Parathyroid adenoma (tissue), 2 donors: Measurements from ENCODE around the gene ARHGAP4.

Source experiments
- H2AFZ ChIP-seq: fragments of 300-600 bp; sonication (generic); one replicate; pipeline ENCODE4 v1.7.0; 2017; ENCODE audit warnings: antibody characterized with exemption, mild to moderate bottlenecking
- H3K27ac ChIP-seq: fragments of 300-600 bp; sonication (generic); one replicate; pipeline ENCODE4 v1.7.0; 2017
- H3K27me3 ChIP-seq: fragments of 300-600 bp; sonication (generic); one replicate; pipeline ENCODE4 v1.7.0; 2017; ENCODE audit warnings: low read length; ENCODE audit not compliant: control insufficient read depth, insufficient read depth
- H3K36me3 ChIP-seq: fragments of 300-600 bp; sonication (generic); one replicate; pipeline ENCODE4 v1.7.0; 2017; ENCODE audit warnings: low read length; ENCODE audit not compliant: control insufficient read depth, insufficient read depth
- H3K4me1 ChIP-seq: fragments of 300-600 bp; sonication (generic); one replicate; pipeline ENCODE4 v1.7.0; 2017; ENCODE audit warnings: control low read depth
- H3K4me2 ChIP-seq: fragments of 300-600 bp; sonication (generic); one replicate; pipeline ENCODE4 v1.7.0; 2017; ENCODE audit warnings: low read length
- H3K4me3 ChIP-seq: fragments of 300-600 bp; sonication (generic); one replicate; pipeline ENCODE4 v1.7.0; 2017; ENCODE audit warnings: low read depth, low read length
- H3K79me2 ChIP-seq: fragments of 300-600 bp; sonication (generic); one replicate; pipeline ENCODE4 v1.7.0; 2017; ENCODE audit warnings: control low read depth
- H3K9ac ChIP-seq: fragments of 300-600 bp; sonication (generic); one replicate; pipeline ENCODE4 v1.7.0; 2017; ENCODE audit warnings: mild to moderate bottlenecking
- H3K9me3 ChIP-seq: fragments of 300-600 bp; sonication (generic); one replicate; pipeline ENCODE4 v1.7.0; 2017; ENCODE audit warnings: low read length; ENCODE audit not compliant: control insufficient read depth
- TF ChIP-seq, protein P1 (sequence below): fragments of 300-600 bp; sonication (generic); IDR thresholded peaks from one replicate; pipeline ENCODE4 v1.7.0; 2017; ENCODE audit warnings: antibody characterized with exemption, mild to moderate bottlenecking
- donor health status: primary hyperparathyroidism.

Gene ARHGAP4

DNA sequence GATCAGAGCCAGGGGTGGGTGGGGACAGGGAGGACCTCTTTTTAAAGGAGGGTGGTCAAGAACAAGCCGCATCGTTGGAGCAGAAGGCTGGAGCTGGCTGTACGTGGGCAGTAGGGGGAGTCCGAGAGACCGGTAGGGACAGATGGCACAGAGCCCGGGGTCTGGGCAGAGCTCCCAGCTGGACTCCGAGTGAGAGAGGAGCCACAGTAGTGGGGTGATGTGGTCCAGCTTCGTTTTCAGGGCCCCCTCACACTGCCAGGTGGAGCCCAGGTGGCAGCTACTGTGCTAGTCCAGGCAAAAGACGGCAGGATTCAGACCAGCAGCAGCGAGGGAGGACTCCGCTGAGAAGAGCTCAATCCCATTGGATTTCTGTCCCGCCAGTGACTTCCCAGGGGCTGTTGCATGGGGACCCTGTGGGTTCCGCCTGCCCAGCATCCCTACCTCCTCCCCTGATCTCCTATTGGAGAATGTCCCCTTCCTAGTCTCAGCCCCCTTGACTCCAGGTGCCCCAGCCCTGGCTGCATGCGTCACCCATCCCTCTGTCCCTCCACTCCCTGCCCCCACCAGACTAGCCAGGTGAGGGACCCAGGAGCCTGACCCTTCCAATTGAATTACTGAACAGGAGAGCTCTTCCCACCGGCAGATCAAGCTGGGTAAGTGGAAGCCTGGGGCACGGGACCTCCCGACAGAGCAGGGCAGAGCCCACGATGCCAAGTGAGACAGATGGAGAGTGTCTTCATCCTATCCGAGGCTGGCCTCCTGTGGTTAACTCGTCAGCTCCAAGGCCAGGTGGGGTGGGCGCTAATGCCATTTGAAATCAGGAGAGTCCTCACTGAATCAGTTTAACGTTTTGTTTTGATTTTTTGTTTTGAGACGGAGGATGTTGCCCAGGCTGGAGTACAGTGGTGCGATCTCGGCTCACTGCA is 2.9 kb downstream of the ARHGAP4 start:
- H3K27ac ChIP-seq = no peak overlapping the region

DNA sequence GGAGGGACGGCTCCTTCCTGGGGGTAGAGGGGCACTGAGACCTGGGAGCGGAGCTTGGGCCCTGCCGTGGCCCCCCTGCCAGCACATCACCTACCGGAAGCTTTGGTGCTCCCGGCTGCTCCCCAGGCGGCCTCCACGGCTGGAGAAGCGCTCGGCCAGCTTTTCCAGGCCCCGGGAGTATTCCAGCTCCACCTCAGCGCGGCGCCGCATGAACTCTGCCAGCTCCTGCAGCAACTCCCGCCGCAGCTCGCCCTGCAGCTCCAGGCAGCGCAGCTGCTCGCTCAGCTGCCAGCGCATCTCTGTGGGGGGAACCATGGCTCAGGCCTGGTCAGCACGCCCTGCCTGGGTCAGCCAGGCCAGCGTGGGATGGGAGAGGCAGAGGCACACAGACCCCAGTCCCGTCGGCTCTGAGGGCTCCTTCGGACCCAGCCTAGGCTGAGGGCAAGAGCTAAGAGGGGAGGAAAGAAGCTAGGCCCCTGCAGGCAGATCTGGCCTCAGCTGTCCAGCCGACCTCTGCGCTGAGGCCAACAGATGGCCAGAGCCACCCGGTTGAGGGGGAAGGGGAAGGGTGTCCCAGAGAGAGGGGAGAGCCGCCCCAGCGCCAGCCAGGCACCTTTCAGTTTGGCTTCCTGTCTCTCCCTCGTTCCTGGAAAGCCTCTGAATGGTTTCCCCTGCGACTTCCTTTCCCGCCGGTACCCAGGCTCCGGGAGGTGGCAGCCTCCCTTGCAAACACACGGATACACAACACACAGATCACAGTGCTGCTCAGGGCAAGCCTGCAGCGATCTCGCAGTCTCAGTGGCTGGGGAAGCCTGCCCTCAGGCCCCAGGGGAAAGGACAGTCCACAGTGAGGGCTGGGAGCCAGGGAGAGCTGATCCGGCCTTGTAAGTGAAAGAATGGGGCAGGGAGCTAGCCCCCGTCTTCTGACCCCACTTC is 4.3 kb downstream of the ARHGAP4 start:
- H3K4me1 ChIP-seq = peaks cover 7% of the 10 kb centered on the region
- H3K79me2 ChIP-seq = no peaks in the 10 kb centered on the region
- H3K36me3 ChIP-seq = no peaks in the 10 kb centered on the region
- no peak overlapping the region for H3K4me2 ChIP-seq
- H3K27me3 ChIP-seq = no peaks in the 10 kb centered on the region
- no peak overlapping the region for H3K27ac ChIP-seq
- H3K4me3 ChIP-seq = no peak overlapping the region
- H3K9me3 ChIP-seq = no peaks in the 10 kb centered on the region
- TF ChIP-seq, protein P1, sequence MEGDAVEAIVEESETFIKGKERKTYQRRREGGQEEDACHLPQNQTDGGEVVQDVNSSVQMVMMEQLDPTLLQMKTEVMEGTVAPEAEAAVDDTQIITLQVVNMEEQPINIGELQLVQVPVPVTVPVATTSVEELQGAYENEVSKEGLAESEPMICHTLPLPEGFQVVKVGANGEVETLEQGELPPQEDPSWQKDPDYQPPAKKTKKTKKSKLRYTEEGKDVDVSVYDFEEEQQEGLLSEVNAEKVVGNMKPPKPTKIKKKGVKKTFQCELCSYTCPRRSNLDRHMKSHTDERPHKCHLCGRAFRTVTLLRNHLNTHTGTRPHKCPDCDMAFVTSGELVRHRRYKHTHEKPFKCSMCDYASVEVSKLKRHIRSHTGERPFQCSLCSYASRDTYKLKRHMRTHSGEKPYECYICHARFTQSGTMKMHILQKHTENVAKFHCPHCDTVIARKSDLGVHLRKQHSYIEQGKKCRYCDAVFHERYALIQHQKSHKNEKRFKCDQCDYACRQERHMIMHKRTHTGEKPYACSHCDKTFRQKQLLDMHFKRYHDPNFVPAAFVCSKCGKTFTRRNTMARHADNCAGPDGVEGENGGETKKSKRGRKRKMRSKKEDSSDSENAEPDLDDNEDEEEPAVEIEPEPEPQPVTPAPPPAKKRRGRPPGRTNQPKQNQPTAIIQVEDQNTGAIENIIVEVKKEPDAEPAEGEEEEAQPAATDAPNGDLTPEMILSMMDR = no peak
- no peak overlapping the region for H2AFZ ChIP-seq
- no peak overlapping the region for H3K9ac ChIP-seq

More for the DNA sequence above, 2.9 kb downstream of the ARHGAP4 start:
- Histone ChIP-seq H3K36me3 (no peaks in the 10 kb centered on the region), H3K4me1 (peaks cover 14% of the 10 kb centered on the region), H2AFZ (no peak overlapping the region), H3K9ac (no peak overlapping the region), H3K27me3 (no peaks in the 10 kb centered on the region), H3K79me2 (no peaks in the 10 kb centered on the region), H3K4me3 (no peak overlapping the region), H3K9me3 (no peaks in the 10 kb centered on the region), H3K4me2 (no peak overlapping the region)
- TF ChIP-seq, protein P1 = peak; percentile 51

DNA sequence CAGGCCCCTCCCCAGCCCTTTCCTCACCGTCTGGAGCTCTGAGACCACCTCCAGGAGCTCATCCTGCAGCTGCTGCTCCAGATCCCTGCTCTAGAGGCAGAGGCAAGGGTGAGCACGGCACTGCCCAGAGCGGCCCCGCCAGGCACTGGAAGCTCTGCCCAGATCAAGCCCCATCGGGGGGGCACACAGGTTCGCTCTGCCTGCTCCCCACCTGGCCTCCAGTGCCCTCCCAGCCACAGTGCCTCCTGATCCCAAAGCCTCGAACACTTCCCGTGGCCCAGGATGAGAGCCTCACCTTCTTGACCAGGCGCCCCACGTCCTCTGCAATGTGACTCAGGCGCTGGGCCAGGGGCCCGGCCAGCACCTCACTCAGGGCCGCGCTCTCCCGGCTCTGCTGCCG is 5.0 kb downstream of the ARHGAP4 start:
- no peak overlapping the region for H3K27ac ChIP-seq
- H3K27me3 ChIP-seq = no peaks in the 10 kb centered on the region
- no peak overlapping the region for H3K4me3 ChIP-seq

DNA sequence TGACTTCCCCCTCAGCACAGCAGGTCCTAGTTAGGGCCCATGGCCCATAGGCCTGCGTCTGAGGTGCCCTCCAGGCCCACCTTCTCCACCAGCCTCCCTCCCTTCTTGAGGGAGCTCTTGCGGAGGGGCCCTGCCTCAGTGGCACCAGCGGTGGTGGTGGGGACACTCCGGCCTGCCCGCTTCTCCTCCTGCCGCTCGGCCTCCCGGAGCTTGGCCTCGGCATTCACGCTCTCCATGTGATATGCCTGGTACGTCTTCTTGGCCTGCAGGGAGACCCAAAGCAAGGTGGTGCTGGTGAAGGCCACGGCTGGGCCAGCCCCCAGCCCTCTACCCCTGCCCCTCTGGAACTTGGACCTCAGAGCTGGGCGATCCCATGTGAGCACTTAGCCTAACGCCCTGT is 5.5 kb downstream of the ARHGAP4 start:
- TF ChIP-seq, protein P1 = no peak
- no peak overlapping the region for H3K27ac ChIP-seq
- H3K36me3 ChIP-seq = no peaks in the 10 kb centered on the region
- H3K9me3 ChIP-seq = no peaks in the 10 kb centered on the region
- no peak overlapping the region for H2AFZ ChIP-seq
- no peak overlapping the region for H3K9ac ChIP-seq
- H3K4me2 ChIP-seq = no peak overlapping the region
- H3K79me2 ChIP-seq = no peaks in the 10 kb centered on the region
- no peaks in the 10 kb centered on the region for H3K27me3 ChIP-seq
- H3K4me3 ChIP-seq = no peak overlapping the region
- H3K4me1 ChIP-seq = peaks cover 2% of the 10 kb centered on the region

More for the DNA sequence above, 5.0 kb downstream of the ARHGAP4 start:
- H3K9ac ChIP-seq = no peak overlapping the region
- H3K9me3 ChIP-seq = no peaks in the 10 kb centered on the region
- H2AFZ ChIP-seq = no peak overlapping the region
- no peak overlapping the region for H3K4me2 ChIP-seq
- TF ChIP-seq, protein P1 = no peak
- peaks cover 2% of the 10 kb centered on the region for H3K4me1 ChIP-seq
- H3K36me3 ChIP-seq = no peaks in the 10 kb centered on the region
- no peaks in the 10 kb centered on the region for H3K79me2 ChIP-seq
